Measurements from ENCODE around the gene SPATA1. TPM values are rescaled to one million over a fixed set of nuclear protein-coding genes. Genes with fewer than 3 reads are reported as not detected.
A peak's percentile ranks its signal among the peaks of the same experiment; 100 is the strongest.

Gene SPATA1
- total RNA-seq, 1 donor from 2014 or later: not detected

DNA sequence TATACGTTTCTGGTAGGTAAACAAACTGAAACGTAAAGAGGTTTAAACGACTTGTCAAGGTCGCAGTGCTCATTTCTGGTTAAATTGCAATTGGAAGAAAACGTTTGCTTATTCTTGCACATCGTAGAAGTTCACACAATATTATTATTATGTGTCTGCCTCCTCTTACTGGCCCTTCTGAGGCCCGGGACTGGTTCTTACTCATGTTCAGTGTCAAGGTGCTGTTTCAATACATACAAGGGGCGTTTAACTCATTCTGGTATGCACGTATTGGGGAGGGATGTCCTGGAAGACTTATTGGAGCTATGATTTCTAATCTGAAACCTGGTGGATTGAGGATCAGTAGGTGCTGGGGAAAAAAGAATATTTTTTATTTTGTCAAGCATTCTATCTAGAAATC, 26.2 kb upstream of the SPATA1 start:
- Histone ChIP-seq H3K36me3 (ENCODE audit: control insufficient read depth, insufficient read depth, low read length) (no peaks in the 10 kb centered on the region), H3K4me3 (ENCODE audit: low read depth, low read length) (peak overlapping the region; percentile 85), H3K27me3 (ENCODE audit: control insufficient read depth, insufficient read depth, low read length) (no peaks in the 10 kb centered on the region)
- TF ChIP-seq, protein P1, sequence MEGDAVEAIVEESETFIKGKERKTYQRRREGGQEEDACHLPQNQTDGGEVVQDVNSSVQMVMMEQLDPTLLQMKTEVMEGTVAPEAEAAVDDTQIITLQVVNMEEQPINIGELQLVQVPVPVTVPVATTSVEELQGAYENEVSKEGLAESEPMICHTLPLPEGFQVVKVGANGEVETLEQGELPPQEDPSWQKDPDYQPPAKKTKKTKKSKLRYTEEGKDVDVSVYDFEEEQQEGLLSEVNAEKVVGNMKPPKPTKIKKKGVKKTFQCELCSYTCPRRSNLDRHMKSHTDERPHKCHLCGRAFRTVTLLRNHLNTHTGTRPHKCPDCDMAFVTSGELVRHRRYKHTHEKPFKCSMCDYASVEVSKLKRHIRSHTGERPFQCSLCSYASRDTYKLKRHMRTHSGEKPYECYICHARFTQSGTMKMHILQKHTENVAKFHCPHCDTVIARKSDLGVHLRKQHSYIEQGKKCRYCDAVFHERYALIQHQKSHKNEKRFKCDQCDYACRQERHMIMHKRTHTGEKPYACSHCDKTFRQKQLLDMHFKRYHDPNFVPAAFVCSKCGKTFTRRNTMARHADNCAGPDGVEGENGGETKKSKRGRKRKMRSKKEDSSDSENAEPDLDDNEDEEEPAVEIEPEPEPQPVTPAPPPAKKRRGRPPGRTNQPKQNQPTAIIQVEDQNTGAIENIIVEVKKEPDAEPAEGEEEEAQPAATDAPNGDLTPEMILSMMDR (IDR thresholded peaks at IDR 0.05; ENCODE audit: insufficient read depth, low read length, poor library complexity, severe bottlenecking): no peak
- no peak for DNase-seq (ENCODE audit: low read depth)

DNA sequence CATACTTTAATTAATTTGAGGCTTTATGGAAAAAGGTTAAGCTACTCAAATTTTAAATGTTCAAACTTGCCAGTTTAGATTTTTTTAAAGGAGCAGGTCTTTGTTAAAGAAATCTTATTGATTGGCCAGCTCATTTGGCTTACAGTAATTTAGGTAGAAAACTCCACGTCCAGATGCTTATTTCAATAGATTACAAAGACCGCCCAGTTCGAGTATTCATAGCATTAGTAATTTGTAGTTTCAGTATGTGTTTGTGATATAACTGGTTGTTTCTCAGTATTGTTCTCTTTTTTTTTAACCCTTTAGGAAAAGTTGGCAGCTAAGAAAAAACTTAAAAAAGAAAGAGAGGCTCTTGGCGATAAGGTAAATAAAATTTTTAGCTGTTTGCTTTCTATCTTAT, 25.5 kb upstream of the SPATA1 start:
- TF ChIP-seq, protein P1 (IDR thresholded peaks at IDR 0.05; ENCODE audit: insufficient read depth, low read length, poor library complexity, severe bottlenecking): no peak
- H3K4me3 ChIP-seq (ENCODE audit: low read depth, low read length): no peak overlapping the region
- H3K27me3 ChIP-seq (ENCODE audit: control insufficient read depth, insufficient read depth, low read length): no peaks in the 10 kb centered on the region
- DNase-seq (ENCODE audit: low read depth): no peak
- H3K36me3 ChIP-seq (ENCODE audit: control insufficient read depth, insufficient read depth, low read length): no peaks in the 10 kb centered on the region

DNA sequence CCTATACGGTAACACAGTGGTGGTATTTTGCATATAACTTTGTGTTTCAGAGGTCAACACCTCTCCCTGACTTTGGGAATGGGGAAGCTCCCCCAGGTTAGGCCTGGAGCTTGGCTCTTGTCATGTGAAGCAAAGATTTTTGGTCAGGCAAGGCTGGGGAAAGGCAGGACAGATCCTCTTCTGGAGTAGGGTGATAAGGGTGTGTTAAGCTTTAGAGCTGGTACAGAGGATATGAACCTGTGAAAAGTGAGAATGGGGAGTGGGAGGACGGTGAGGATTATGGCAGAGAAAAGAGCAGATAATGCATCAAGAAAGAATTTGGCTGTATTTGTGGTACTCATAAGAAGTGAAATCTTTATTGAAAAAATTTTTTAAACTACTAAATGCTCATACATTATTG, 24.9 kb upstream of the SPATA1 start:
- DNase-seq (ENCODE audit: low read depth): no peak
- TF ChIP-seq, protein P1 (IDR thresholded peaks at IDR 0.05; ENCODE audit: insufficient read depth, low read length, poor library complexity, severe bottlenecking): no peak
- no peaks in the 10 kb centered on the region for H3K36me3 ChIP-seq (ENCODE audit: control insufficient read depth, insufficient read depth, low read length)
- H3K4me3 ChIP-seq (ENCODE audit: low read depth, low read length): no peak overlapping the region
- H3K27me3 ChIP-seq (ENCODE audit: control insufficient read depth, insufficient read depth, low read length): no peaks in the 10 kb centered on the region

DNA sequence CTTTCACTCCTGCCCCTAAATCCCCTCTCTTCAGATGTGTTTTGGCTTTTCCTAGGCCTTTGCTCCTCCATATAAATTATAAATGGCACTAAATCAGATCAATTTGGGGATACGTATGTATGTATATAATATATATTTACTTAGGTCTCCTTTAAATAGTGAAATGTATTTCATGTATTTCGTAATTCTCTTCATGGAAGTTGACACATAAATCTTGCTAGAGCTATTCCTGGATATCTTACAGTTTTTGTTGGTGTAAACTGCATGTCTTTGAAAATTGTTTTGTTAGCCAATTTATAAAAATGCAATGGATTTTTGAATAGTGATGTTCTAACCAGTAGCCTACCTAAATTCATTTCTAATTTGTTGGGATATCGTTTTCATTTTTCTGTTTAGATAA, 18.1 kb upstream of the SPATA1 start:
- TF ChIP-seq, protein P1 (IDR thresholded peaks at IDR 0.05; ENCODE audit: insufficient read depth, low read length, poor library complexity, severe bottlenecking): no peak
- no peaks in the 10 kb centered on the region for H3K27me3 ChIP-seq (ENCODE audit: control insufficient read depth, insufficient read depth, low read length)
- no peak overlapping the region for H3K4me3 ChIP-seq (ENCODE audit: low read depth, low read length)
- H3K36me3 ChIP-seq (ENCODE audit: control insufficient read depth, insufficient read depth, low read length): peaks cover 1% of the 10 kb centered on the region
- DNase-seq (ENCODE audit: low read depth): no peak

DNA sequence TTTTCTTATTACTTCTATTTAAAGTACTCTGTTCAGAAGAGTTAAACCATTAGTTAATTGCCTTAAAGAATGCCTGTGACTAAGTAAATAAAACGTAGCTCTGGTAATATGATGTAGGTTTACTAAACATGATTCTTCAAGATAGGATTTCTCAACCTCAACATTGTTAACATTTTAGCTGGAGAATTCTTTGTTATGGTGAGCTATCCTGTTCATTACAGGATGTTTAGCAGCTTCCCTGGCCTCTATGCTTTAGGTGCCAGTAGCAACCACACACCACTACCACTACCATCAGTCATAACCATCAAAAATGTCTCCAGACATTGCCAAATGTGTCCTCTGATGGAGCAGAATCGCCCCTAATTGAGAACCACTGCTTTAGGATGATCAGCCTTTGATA, 16.4 kb upstream of the SPATA1 start:
- Histone ChIP-seq H3K36me3 (ENCODE audit: control insufficient read depth, insufficient read depth, low read length) (peaks cover 1% of the 10 kb centered on the region), H3K4me3 (ENCODE audit: low read depth, low read length) (no peak overlapping the region), H3K27me3 (ENCODE audit: control insufficient read depth, insufficient read depth, low read length) (no peaks in the 10 kb centered on the region)
- DNase-seq (ENCODE audit: low read depth): no peak
- TF ChIP-seq, protein P1 (IDR thresholded peaks at IDR 0.05; ENCODE audit: insufficient read depth, low read length, poor library complexity, severe bottlenecking): no peak

DNA sequence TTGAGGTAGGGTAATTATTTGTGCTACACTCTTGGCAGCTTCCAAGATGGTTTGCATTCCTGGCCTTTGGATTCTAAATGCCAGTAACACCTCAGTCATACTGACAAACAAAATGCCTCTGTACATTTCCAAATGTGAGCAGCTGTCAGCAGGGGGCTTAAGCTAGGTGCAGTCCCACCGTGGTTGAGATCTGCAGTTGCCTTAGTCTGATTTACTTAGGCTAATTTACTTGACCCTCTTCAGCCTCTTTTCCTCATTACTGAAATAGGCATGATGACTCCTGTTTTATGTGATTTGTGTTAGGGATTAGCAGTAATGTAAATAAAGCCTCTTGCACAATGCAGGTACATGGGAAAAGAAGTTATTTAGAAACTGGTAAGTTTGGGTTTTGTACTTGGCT, 13.5 kb upstream of the SPATA1 start:
- TF ChIP-seq, protein P1 (IDR thresholded peaks at IDR 0.05; ENCODE audit: insufficient read depth, low read length, poor library complexity, severe bottlenecking): no peak
- Histone ChIP-seq H3K36me3 (ENCODE audit: control insufficient read depth, insufficient read depth, low read length) (peaks cover 1% of the 10 kb centered on the region), H3K27me3 (ENCODE audit: control insufficient read depth, insufficient read depth, low read length) (no peaks in the 10 kb centered on the region), H3K4me3 (ENCODE audit: low read depth, low read length) (no peak overlapping the region)
- DNase-seq (ENCODE audit: low read depth): no peak

Data from kidney epithelial cell (primary cell).